BLaER1 treated with 17β-estradiol and CSF1 and Interleukin-3, amounts not matched to agents 10 nM and 100 nM (cell line): ENCODE data around the gene FRMD5.

Source experiments
- H3K27ac ChIP-seq, 11 experiments: shearing (Covaris generic); formaldehyde crosslinking; 2 replicates each; pipeline ENCODE4 v1.8.1; 2022
- H3K27me3 ChIP-seq, 11 experiments: shearing (Covaris generic); formaldehyde crosslinking; 2 replicates each; pipeline ENCODE4 v1.8.1; 2022
- H3K36me3 ChIP-seq, 11 experiments: shearing (Covaris generic); formaldehyde crosslinking; 2 replicates each; pipeline ENCODE4 v1.8.1; 2022
- H3K4me1 ChIP-seq, 10 experiments: shearing (Covaris generic); formaldehyde crosslinking; 2 replicates each; pipeline ENCODE4 v1.8.1; 2022
- H3K4me2 ChIP-seq, 11 experiments: shearing (Covaris generic); formaldehyde crosslinking; 2 replicates each; pipeline ENCODE4 v1.8.1; 2022
- H3K4me3 ChIP-seq, 10 experiments: shearing (Covaris generic); formaldehyde crosslinking; 2 replicates each; pipeline ENCODE4 v1.8.1; 2022
- H3K9ac ChIP-seq, 11 experiments: shearing (Covaris generic); formaldehyde crosslinking; 2 replicates each; pipeline ENCODE4 v1.8.1; 2022
- H3K9me3 ChIP-seq, 11 experiments: shearing (Covaris generic); formaldehyde crosslinking; replicated peaks in 1 of 11; 2 replicates each; pipeline ENCODE4 v1.8.1; 2022
- H4K20me1 ChIP-seq, 11 experiments: shearing (Covaris generic); formaldehyde crosslinking; 2 replicates each; pipeline ENCODE4 v1.8.1; 2022
- Cebpa-rat ChIP-seq, 11 experiments: shearing (Covaris generic); IDR thresholded peaks; 2 replicates each; pipeline ENCODE4 v1.8.1; 2022

FRMD5 gene

DNA sequence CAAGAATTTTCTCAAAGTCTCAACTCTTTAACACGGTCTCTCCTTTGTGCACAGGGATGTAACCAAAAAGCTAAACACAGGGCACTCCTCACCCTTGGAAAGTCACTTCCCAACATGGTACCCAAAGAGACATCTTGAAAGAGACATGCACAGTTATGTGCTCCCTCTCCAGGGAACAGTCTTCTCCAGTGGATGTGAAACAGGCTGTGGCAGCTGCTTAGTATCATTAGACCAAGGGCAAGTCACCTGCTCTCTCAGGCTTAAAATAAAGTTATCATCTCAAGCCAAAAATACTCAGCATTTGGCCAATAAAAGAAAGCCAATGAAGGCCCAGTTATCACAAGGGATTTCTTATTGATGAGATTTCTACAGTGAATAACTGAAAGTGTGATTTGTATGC lies 239.9 kb downstream of the FRMD5 start:
- no peak overlapping the region for H3K27ac ChIP-seq
- H3K36me3 ChIP-seq: no peaks in the 10 kb centered on the region
- H3K9me3 ChIP-seq: no peaks in the 10 kb centered on the region
- no peak overlapping the region for H3K4me2 ChIP-seq
- no peak overlapping the region for H3K9ac ChIP-seq
- no peak overlapping the region for H3K4me3 ChIP-seq
- TF ChIP-seq Cebpa-rat (IDR thresholded peaks at IDR 0.05): no peak
- no peaks in the 10 kb centered on the region for H3K27me3 ChIP-seq
- H4K20me1 ChIP-seq: no peaks in the 10 kb centered on the region
- H3K4me1 ChIP-seq: peaks cover 0 to 5% (median 0%) of the 10 kb centered on the region in 10 experiments; a peak in 1 of 20 replicates

- Histone ChIP-seq H3K4me1 (peaks cover 0 to 5% (median 0%) of the 10 kb centered on the region in 10 experiments; a peak in 1 of 20 replicates), H3K4me2 (no peak overlapping the region), H4K20me1 (no peaks in the 10 kb centered on the region), H3K4me3 (no peak overlapping the region), H3K36me3 (no peaks in the 10 kb centered on the region), H3K9ac (no peak overlapping the region), H3K27ac (no peak overlapping the region), H3K27me3 (no peaks in the 10 kb centered on the region), H3K9me3 (no peaks in the 10 kb centered on the region)
- TF ChIP-seq Cebpa-rat (IDR thresholded peaks at IDR 0.05): no peak
These were observed 240.9 kb downstream of the FRMD5 start for GRCh38 chr15:43954181-43954621.

DNA sequence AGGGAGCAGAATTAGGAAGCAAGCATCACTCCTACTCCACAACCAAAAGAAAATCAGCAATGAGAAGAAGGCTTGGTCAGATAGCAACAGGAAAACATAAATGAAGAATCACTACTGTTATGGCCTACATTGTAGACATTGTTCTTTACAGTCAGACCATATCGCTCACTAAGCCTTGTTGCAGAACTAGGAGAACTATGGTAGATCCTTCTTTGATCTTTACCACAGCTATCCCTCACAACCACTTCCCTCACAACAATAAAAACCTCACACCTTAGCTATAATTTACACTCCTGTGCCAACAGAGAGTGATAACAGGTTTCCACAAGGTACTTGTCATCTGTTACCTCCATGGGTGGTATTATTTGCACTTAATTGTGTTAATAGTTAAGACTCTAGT lies 241.7 kb downstream of the FRMD5 start:
- no peaks in the 10 kb centered on the region for H3K9me3 ChIP-seq
- H3K36me3 ChIP-seq: no peaks in the 10 kb centered on the region
- H3K4me3 ChIP-seq: no peak overlapping the region
- H3K9ac ChIP-seq: no peak overlapping the region
- peaks cover 0 to 5% (median 0%) of the 10 kb centered on the region in 10 experiments; a peak in 1 of 20 replicates for H3K4me1 ChIP-seq
- no peak overlapping the region for H3K27ac ChIP-seq
- TF ChIP-seq Cebpa-rat (IDR thresholded peaks at IDR 0.05): no peak
- H4K20me1 ChIP-seq: no peaks in the 10 kb centered on the region
- H3K27me3 ChIP-seq: no peaks in the 10 kb centered on the region
- no peak overlapping the region for H3K4me2 ChIP-seq

DNA sequence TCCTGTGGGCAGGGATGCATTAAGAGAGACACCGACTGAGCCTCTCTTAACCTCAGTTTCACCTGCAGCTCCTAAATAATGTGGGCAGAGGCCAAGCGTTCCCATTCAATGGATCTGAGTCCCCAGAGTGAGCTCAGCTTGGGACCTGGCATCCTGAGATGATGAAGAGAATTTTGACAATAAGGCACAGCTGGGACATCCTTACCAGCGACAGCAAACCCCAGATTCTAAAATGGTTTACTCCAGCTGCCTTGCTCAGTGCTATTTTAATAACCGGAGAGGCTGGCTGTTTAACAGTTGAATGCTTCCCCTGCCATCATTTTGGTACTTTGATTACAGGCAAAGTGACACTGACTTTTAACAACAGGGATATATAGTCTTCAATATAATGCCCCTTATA lies 244.5 kb downstream of the FRMD5 start:
- H4K20me1 ChIP-seq: no peaks in the 10 kb centered on the region
- TF ChIP-seq Cebpa-rat (IDR thresholded peaks at IDR 0.05): no peak
- H3K9ac ChIP-seq: no peak overlapping the region
- peaks cover 0 to 5% (median 0%) of the 10 kb centered on the region in 10 experiments; a peak in 1 of 20 replicates for H3K4me1 ChIP-seq
- H3K4me3 ChIP-seq: no peak overlapping the region
- no peaks in the 10 kb centered on the region for H3K36me3 ChIP-seq
- no peaks in the 10 kb centered on the region for H3K27me3 ChIP-seq
- H3K27ac ChIP-seq: no peak overlapping the region
- H3K4me2 ChIP-seq: no peak overlapping the region
- H3K9me3 ChIP-seq: no peaks in the 10 kb centered on the region

DNA sequence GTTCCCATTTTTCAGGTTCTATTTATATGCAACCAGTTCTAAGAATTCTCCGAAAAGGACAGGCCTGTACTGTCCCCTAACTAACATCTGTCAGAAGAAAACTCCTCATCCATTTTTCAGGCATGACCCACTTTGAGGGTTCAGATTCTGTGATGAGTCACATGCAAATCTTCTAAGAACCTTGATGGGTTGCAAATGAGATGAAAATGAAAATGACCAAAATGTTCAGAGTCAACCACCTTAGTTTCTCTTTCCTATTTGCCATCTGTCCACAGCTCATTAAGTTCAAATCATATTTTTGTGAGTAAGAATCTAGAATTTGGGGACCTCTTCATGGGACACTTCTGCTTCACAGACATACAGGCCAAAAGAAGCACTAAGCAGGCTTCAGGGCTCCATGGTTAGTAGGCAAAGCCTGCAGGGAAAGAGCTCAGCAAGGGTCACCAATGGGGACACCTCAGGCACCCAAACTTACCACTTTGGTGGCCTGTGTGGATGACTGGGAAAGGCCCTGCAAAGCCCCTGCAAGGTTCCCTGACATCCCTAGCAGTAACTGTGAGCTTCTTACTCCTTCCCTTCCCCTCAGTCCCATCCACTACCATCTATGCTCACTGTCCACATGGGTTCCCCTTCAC lies 246.3 kb downstream of the FRMD5 start:
- Histone ChIP-seq H3K9me3 (no peaks in the 10 kb centered on the region), H3K9ac (no peak overlapping the region), H3K4me1 (peaks cover 0 to 5% (median 0%) of the 10 kb centered on the region in 10 experiments; a peak in 1 of 20 replicates), H3K27me3 (no peaks in the 10 kb centered on the region), H3K4me2 (peak overlapping the region in 1 of 11 experiments; percentile 24; a peak in 1 of 22 replicates), H4K20me1 (no peaks in the 10 kb centered on the region), H3K36me3 (no peaks in the 10 kb centered on the region), H3K27ac (no peak overlapping the region), H3K4me3 (no peak overlapping the region)
- no peak for TF ChIP-seq Cebpa-rat (IDR thresholded peaks at IDR 0.05)

DNA sequence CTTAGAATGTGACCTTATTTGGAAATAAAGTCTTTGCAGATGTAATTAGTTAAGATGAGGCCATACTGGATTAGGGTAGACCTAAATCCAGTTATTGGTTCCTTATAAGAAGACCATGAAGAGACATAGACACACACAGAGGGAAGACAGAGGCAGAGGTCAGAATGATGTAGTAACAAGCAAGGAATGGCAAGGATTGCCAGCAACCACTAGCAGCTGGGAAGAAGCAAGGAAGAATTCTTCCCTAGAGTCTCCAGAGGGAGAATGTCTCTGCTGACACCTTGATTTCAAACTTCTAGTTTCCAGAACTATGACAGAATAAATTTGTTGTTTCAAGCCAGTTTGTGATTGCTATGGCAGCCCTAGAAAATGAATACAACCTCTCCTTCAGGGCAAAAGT lies 251.6 kb downstream of the FRMD5 start:
- no peak overlapping the region for H3K27ac ChIP-seq
- no peaks in the 10 kb centered on the region for H3K36me3 ChIP-seq
- no peaks in the 10 kb centered on the region for H3K9me3 ChIP-seq
- no peak overlapping the region for H3K9ac ChIP-seq
- no peaks in the 10 kb centered on the region for H3K4me1 ChIP-seq
- H3K4me2 ChIP-seq: no peak overlapping the region
- H3K4me3 ChIP-seq: no peak overlapping the region
- H4K20me1 ChIP-seq: no peaks in the 10 kb centered on the region
- no peak for TF ChIP-seq Cebpa-rat (IDR thresholded peaks at IDR 0.05)
- H3K27me3 ChIP-seq: no peaks in the 10 kb centered on the region

DNA sequence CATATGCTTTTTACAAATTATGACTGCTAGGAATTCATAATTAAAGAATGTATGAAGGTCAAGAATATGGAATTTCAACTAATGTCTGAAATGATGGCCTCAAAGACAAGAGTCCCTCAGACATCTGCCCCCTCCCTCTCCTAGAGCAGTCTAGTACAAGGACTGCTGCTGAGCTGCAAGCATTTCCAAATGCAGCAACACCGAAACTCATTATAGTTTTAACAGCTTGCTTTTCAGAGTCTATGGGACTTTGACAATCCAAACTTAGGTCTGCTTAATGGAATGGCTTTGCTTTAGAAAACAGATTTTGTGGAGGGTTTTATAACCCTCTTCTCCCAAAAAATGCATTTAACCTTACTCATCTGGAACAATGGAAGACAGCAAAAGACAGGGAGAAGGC lies 252.9 kb downstream of the FRMD5 start:
- H3K9ac ChIP-seq: no peak overlapping the region
- H3K4me3 ChIP-seq: no peak overlapping the region
- no peaks in the 10 kb centered on the region for H4K20me1 ChIP-seq
- no peaks in the 10 kb centered on the region for H3K36me3 ChIP-seq
- no peak overlapping the region for H3K27ac ChIP-seq
- H3K9me3 ChIP-seq: no peaks in the 10 kb centered on the region
- TF ChIP-seq Cebpa-rat (IDR thresholded peaks at IDR 0.05): no peak
- H3K27me3 ChIP-seq: no peaks in the 10 kb centered on the region
- H3K4me2 ChIP-seq: no peak overlapping the region
- no peaks in the 10 kb centered on the region for H3K4me1 ChIP-seq

- no peak overlapping the region for H3K4me3 ChIP-seq
- no peaks in the 10 kb centered on the region for H3K4me1 ChIP-seq
- no peaks in the 10 kb centered on the region for H3K27me3 ChIP-seq
- no peaks in the 10 kb centered on the region for H4K20me1 ChIP-seq
- H3K4me2 ChIP-seq: no peak overlapping the region
- H3K36me3 ChIP-seq: no peaks in the 10 kb centered on the region
- H3K27ac ChIP-seq: no peak overlapping the region
- TF ChIP-seq Cebpa-rat (IDR thresholded peaks at IDR 0.05): no peak
- no peaks in the 10 kb centered on the region for H3K9me3 ChIP-seq
- no peak overlapping the region for H3K9ac ChIP-seq
These were observed 253.5 kb downstream of the FRMD5 start for GRCh38 chr15:43941555-43941954.

GRCh38 chr15:43941071-43941470 lies 254.0 kb downstream of the FRMD5 start:
- Histone ChIP-seq H3K9me3 (no peaks in the 10 kb centered on the region), H3K27ac (no peak overlapping the region), H3K36me3 (no peaks in the 10 kb centered on the region), H3K4me2 (no peak overlapping the region), H3K4me1 (no peaks in the 10 kb centered on the region), H3K4me3 (no peak overlapping the region), H3K27me3 (no peaks in the 10 kb centered on the region), H4K20me1 (no peaks in the 10 kb centered on the region), H3K9ac (no peak overlapping the region)
- TF ChIP-seq Cebpa-rat (IDR thresholded peaks at IDR 0.05): no peak

- no peaks in the 10 kb centered on the region for H3K36me3 ChIP-seq
- no peak overlapping the region for H3K4me2 ChIP-seq
- no peaks in the 10 kb centered on the region for H3K27me3 ChIP-seq
- no peaks in the 10 kb centered on the region for H3K9me3 ChIP-seq
- no peak overlapping the region for H3K27ac ChIP-seq
- no peak overlapping the region for H3K9ac ChIP-seq
- H3K4me3 ChIP-seq: no peak overlapping the region
- no peaks in the 10 kb centered on the region for H4K20me1 ChIP-seq
- no peaks in the 10 kb centered on the region; a peak in 1 of 20 replicates for H3K4me1 ChIP-seq
- TF ChIP-seq Cebpa-rat (IDR thresholded peaks at IDR 0.05): no peak
These were observed 256.0 kb downstream of the FRMD5 start for GRCh38 chr15:43939070-43939469.
